ENCODE measurements around the gene ZSCAN5B. TPM values are rescaled to one million over a fixed set of nuclear protein-coding genes. Genes with fewer than 3 reads are reported as not detected.
"Not testable (repeated sequence)": the region's sequence is repeated elsewhere in the genome, so short reads cannot be mapped to it uniquely, and the experiment has no call there.

Gene ZSCAN5B
- total RNA-seq, 4 donors from 2014 or later: 1.2 TPM; not detected in 3

GRCh38 chr19:56149656-56150038 lies 47.9 kb downstream of the ZSCAN5B start:
- no peak for DNase-seq (ENCODE audit: extremely low spot score)
- no peak overlapping the region for H3K4me3 ChIP-seq
- H3K27ac ChIP-seq (replicated peaks in 1 of 4): peak overlapping the region in 1 of 4 donors; percentile 33
- intact Hi-C loops (cut with DNase I): loop anchor here (10.0 kb wide), 1 partner anchor 165 kb away; the partner anchor contains the start of gene ZSCAN5A
- WGBS: 95% methylated on average over 5 of the region's 5 CpGs
- H3K27me3 ChIP-seq: no peaks in the 10 kb centered on the region
- H3K4me1 ChIP-seq: peaks cover 7 to 20% (median 9%) of the 10 kb centered on the region in 4 donors
- peaks cover 11 to 53% (median 39%) of the 10 kb centered on the region in 4 donors for H3K36me3 ChIP-seq
- no peaks in the 10 kb centered on the region for H3K9me3 ChIP-seq
- TF ChIP-seq POLR2AphosphoS5 (IDR thresholded peaks at IDR 0.05) (no peak), CTCF (IDR thresholded peaks at IDR 0.05) (no peak), POLR2A (IDR thresholded peaks at IDR 0.05; ENCODE audit: low read depth) (no peak), EP300 (IDR thresholded peaks at IDR 0.05) (no peak)

GRCh38 chr19:56148955-56149655 lies 48.5 kb downstream of the ZSCAN5B start:
- H3K9me3 ChIP-seq; H3K27ac ChIP-seq (replicated peaks in 1 of 4); DNase-seq (ENCODE audit: extremely low spot score); H3K27me3 ChIP-seq; H3K4me3 ChIP-seq: not testable (repeated sequence)
- H3K4me1 ChIP-seq: peaks cover 7 to 24% (median 8%) of the 10 kb centered on the region in 4 donors
- intact Hi-C loops (cut with DNase I): loop anchor here (10.0 kb wide), 1 partner anchor 166 kb away; the partner anchor contains the start of gene ZSCAN5A
- H3K36me3 ChIP-seq: peaks cover 11 to 47% (median 37%) of the 10 kb centered on the region in 4 donors
- 94% methylated on average over 12 of the region's 12 CpGs for WGBS

- H3K36me3 ChIP-seq: peaks cover 11 to 45% (median 36%) of the 10 kb centered on the region in 4 donors
- H3K27me3 ChIP-seq: no peaks in the 10 kb centered on the region
- DNase-seq (ENCODE audit: extremely low spot score): no peak
- TF ChIP-seq EP300 (IDR thresholded peaks at IDR 0.05) (no peak), POLR2A (IDR thresholded peaks at IDR 0.05; ENCODE audit: low read depth) (no peak)
- intact Hi-C loops (cut with DNase I): loop anchor here (10.0 kb wide), 1 partner anchor 167 kb away; the partner anchor contains the start of gene ZSCAN5A
- no peak overlapping the region for H3K4me3 ChIP-seq
- H3K4me1 ChIP-seq: peaks cover 7 to 26% (median 10%) of the 10 kb centered on the region in 4 donors
- H3K9me3 ChIP-seq: no peaks in the 10 kb centered on the region
- WGBS: 98% methylated on average over 8 of the region's 15 CpGs
- H3K27ac ChIP-seq (replicated peaks in 1 of 4): no peak overlapping the region
Measured at GRCh38 chr19:56148096-56148495, 49.5 kb downstream of the ZSCAN5B start.

DNA sequence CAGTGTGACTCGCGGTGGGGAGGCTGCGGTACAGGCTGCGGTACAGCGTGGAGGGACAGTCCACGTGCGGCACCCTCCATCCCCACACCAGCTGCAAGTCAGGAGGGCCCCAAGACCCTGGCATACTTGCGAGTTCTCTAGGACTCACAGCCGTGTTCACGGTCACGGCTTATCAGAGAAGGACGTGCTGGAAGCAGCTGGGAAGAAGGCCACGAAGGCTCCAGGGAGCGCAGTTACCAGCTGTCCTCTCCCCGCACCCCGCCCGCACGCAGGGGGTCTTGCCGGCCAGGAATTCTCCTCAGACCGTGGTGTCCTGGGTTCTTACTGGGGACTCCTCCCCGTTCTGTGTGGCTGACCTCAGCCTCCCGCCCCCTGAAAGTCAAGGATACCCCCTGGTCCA lies 50.3 kb downstream of the ZSCAN5B start:
- TF ChIP-seq EP300 (IDR thresholded peaks at IDR 0.05) (no peak), CTCF (IDR thresholded peaks at IDR 0.05) (no peak), POLR2AphosphoS5 (IDR thresholded peaks at IDR 0.05) (no peak), POLR2A (IDR thresholded peaks at IDR 0.05; ENCODE audit: low read depth) (no peak)
- WGBS: 93% methylated on average over 8 of the region's 22 CpGs
- no peaks in the 10 kb centered on the region for H3K9me3 ChIP-seq
- H3K27ac ChIP-seq (replicated peaks in 1 of 4): no peak overlapping the region
- intact Hi-C loops (cut with DNase I): loop anchor here (10.0 kb wide), 1 partner anchor 167 kb away; the partner anchor contains the start of gene ZSCAN5A
- DNase-seq (ENCODE audit: extremely low spot score): no peak
- H3K36me3 ChIP-seq: peaks cover 11 to 45% (median 36%) of the 10 kb centered on the region in 4 donors
- peaks cover 10 to 27% (median 18%) of the 10 kb centered on the region in 4 donors for H3K4me1 ChIP-seq
- no peaks in the 10 kb centered on the region for H3K27me3 ChIP-seq
- H3K4me3 ChIP-seq: no peak overlapping the region

DNA sequence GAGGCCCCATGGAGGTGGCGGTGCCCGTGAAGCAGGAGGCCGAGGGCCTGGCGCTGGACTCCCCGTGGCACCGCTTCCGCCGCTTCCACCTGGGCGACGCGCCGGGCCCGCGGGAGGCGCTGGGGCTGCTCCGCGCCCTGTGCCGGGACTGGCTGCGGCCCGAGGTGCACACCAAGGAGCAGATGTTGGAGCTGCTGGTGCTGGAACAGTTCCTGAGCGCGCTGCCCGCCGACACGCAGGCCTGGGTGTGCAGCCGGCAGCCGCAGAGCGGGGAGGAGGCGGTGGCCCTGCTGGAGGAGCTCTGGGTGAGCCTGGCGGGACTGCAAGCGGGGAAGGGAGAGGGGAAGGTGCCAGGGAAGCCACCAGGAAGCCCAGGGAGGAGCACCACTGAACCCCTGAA lies 50.7 kb downstream of the ZSCAN5B start:
- Histone ChIP-seq H3K36me3 (peaks cover 11 to 45% (median 36%) of the 10 kb centered on the region in 4 donors), H3K4me3 (no peak overlapping the region), H3K27ac (replicated peaks in 1 of 4) (no peak overlapping the region), H3K9me3 (no peaks in the 10 kb centered on the region), H3K27me3 (no peaks in the 10 kb centered on the region), H3K4me1 (peaks cover 14 to 31% (median 22%) of the 10 kb centered on the region in 4 donors)
- intact Hi-C loops (cut with DNase I): loop anchor here (10.0 kb wide), 1 partner anchor 168 kb away; the partner anchor contains the start of gene ZSCAN5A
- TF ChIP-seq POLR2A (IDR thresholded peaks at IDR 0.05; ENCODE audit: low read depth) (no peak), CTCF (IDR thresholded peaks at IDR 0.05) (no peak), POLR2AphosphoS5 (IDR thresholded peaks at IDR 0.05) (no peak), EP300 (IDR thresholded peaks at IDR 0.05) (no peak)
- DNase-seq (ENCODE audit: extremely low spot score): no peak
- WGBS: 100% methylated on average over 1 of the region's 31 CpGs

Measured in esophagus muscularis mucosa (tissue), 4 donors.